ENCODE measurements around the gene OR4P4.

DNA sequence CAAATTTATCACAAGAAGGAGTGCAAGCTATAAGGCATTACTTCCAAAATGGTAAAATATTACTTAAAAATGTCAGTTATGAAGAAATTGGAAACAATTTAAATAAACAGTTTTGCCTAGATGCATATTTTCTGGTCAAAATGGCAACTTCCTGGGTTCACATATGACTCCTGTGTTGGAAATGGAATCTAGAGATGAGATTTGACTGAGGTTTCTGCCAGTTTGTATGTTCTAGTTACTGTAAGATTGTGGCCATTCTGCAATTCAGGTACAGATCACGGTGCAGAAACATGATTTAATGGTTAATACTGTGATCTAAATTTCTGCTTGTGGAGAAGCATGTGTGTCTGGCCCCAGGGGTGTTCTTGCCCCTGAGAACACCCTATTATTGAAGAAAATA is 23.7 kb downstream of the OR4P4 start:
- TF ChIP-seq CTCF (IDR thresholded peaks at IDR 0.05; ENCODE audit: borderline replicate concordance, extremely low read depth, low read length, poor library complexity, severe bottlenecking) (no peak), EZH2 (IDR thresholded peaks at IDR 0.05; ENCODE audit: borderline replicate concordance, low read depth, low read length, severe bottlenecking) (no peak)

Data from DND-41 (cell line).